Measurements from ENCODE around the gene TRIM25. TPM values are rescaled to one million over a fixed set of nuclear protein-coding genes. Genes with fewer than 3 reads are reported as not detected.

TRIM25 gene
- total RNA-seq, 1 experiment from 2014 or later = 36.4 TPM

- DNase-seq (ENCODE audit: low read depth) = no peak
Observed at GRCh38 chr17:56894859-56895455, 18.9 kb downstream of the TRIM25 start.

DNA sequence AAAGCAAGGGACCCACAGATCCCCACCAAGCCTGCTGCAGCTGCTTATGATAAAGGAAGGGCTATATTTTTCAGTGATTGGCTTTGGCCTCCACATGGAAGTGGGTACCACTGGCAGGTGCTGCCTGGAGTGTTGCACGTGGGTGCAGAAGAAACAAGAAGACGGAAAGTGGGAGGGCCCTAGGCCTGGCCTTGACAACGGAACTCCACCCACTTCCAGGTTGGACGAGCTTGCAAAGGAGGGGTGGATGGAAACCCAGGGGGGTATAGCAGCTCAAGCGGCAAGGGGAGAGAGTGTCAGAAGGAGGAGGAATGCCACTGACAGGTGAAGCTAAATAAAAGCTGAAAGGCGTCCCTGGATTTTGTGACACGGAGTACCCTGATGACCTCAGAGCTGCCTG lies 20.3 kb downstream of the TRIM25 start:
- DNase-seq (ENCODE audit: low read depth) = no peak

DNA sequence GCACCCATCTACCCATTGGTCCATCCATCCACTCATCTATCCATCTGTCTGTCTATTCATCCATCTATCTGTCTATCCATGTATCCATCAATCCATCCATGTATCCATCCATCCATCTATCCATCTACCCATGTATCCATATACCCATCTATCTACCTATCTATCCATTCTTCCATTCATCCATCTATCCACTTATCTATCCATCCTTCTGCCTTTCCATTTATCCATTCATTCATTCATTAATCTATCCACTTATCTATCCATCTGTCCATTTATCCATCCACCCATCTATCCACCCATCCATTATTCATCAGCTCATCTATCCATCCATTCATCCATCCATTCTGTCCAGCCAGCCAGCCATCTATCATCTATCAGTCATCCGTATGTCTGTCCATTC lies 21.5 kb downstream of the TRIM25 start:
- DNase-seq (ENCODE audit: low read depth) = no peak

- DNase-seq (ENCODE audit: low read depth) = no peak
Observed at GRCh38 chr17:56891751-56892150, 22.1 kb downstream of the TRIM25 start.

DNA sequence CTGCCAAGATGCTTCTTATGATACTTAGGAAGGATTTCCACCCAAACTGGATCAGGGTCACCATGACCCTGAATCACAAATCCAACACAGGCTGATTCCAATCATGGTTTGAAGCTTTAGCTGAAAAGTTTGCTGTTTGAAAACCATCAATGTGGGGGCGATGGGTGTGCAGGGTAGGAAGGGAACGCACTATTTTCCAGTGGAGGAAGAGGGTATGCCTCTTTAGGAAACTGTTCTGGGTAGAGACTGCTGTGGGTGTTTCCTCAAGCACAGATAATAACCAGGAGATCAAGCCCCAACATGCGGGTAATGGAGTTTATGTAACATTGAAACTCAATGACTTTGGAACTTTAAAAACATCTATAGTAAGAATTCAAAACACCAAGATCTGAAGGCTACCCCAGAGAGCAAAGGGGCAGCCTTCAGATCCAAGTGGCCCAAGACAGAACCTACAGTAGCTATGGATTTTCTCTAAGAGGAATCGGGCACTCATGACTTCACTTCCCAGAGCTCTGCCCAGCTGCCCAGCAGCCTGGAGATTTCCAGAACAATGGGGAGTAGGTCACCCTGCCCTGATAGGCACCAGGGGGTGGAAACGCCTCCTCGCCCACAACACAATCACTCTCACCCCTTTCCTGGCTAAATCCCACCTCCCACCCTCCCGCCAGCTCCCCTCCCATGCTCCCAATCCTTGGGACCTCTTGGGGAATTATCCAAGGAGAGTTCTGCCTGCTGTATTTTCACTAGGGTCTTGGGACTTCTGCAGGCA lies 22.8 kb downstream of the TRIM25 start:
- DNase-seq (ENCODE audit: low read depth) = no peak

DNA sequence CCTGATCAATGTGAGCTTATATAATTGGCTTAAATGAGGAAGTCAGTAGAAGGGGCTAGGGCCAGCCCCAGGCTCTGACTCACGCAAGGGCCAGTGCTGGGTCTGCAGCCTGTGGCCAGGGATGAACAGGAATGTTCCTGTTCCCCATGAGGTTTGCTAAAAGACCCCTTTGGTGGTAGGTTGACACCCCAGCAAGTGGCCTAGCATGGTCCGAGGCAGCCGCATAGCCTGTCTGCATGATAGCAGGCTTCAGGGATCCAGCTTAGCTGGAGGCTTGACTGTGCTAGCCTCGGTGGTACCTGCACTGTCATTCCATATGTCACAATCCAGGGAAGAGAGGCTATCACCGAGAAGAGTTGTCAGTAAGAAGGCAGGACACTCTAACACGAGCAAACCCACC lies 23.5 kb downstream of the TRIM25 start:
- DNase-seq (ENCODE audit: low read depth) = no peak

DNA sequence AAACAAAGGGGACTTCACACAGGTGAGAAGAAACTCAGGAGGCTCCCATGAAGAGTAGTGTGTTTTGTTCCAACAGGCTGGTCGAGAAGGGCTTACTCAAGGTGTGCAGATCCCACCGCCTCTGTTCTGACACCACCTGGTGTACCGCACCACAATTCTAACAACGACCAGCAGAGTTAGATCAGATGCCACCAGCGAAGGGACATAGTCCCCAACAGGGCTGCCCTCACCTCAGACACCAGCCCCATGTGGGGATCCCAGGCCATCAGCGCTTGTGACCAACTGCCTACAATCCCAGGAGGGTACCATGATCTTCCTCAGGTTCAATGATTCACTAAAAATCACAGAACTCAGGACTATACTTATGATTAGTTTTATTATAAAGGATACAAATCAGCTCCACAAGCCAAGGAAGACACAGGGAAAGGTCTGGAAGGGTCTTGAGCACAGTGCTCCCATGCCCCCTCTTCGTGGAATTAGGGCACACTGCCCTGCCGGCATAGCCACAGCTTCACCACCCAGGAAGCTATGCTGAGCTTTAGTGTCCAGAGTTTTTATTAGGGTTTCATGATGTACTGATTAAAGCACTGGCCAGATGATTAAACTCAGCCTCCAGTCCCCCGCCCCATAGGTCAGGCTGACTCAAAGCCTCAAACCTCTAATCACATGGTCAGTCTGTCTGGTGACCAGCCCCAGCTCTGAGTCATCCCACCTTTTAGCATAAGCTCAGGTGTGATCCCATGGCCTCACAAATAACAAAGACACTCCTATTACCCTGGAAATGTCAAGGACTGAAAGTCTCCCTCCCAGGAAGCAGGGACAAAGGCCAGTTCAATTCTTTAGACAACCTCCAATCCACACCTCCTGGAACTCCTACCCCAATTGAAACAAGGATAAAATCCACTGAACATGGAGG lies 26.0 kb downstream of the TRIM25 start:
- DNase-seq (ENCODE audit: low read depth) = peak; percentile 71

DNA sequence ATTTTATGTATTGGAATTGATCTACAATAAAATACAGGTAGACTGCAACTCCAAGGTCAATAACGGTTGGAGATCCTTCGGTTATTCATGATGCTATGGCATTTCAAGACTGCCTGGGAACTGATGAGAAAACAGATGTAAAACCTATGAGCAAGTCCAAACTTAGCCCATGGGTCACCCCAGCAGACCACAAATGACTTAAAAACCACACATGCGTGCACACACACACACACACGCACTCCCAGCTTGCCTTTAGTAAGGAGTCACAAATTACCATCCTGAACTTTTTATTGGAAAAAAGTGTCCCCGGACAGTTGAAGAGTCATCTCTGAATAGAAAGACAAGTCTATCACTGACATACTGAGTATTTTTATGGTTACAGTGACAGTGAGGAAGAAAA lies 26.7 kb downstream of the TRIM25 start:
- peak; percentile 24 for DNase-seq (ENCODE audit: low read depth)

DNA sequence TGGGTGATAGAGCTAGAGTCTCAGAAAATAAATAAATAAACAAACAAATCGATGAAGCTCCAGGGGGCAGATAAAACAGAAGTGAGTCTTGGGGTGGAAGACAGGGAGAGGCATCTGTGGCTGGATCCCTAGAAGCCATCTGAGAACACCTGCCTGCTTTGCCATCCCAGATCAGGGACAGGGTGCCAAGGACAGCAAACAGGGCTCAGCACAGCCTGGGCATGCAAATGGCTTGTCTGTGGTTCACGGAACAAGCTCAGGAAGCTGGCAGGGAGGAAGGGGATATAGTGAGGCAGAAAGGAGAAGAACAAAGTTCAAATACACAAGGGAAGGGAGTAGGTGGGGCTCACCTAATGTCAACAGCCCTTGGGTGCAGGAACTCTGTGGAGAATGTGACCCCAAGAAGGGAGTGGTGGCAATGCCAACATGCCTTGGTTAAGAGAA lies 27.5 kb downstream of the TRIM25 start:
- DNase-seq (ENCODE audit: low read depth) = no peak

- no peak for DNase-seq (ENCODE audit: low read depth)
Observed at GRCh38 chr17:56885312-56885657, 28.6 kb downstream of the TRIM25 start.

GRCh38 chr17:56884483-56885311 lies 29.2 kb downstream of the TRIM25 start:
- no peak for DNase-seq (ENCODE audit: low read depth)

- no peak for DNase-seq (ENCODE audit: low read depth)
Observed at GRCh38 chr17:56883616-56884015, 30.2 kb downstream of the TRIM25 start.

DNA sequence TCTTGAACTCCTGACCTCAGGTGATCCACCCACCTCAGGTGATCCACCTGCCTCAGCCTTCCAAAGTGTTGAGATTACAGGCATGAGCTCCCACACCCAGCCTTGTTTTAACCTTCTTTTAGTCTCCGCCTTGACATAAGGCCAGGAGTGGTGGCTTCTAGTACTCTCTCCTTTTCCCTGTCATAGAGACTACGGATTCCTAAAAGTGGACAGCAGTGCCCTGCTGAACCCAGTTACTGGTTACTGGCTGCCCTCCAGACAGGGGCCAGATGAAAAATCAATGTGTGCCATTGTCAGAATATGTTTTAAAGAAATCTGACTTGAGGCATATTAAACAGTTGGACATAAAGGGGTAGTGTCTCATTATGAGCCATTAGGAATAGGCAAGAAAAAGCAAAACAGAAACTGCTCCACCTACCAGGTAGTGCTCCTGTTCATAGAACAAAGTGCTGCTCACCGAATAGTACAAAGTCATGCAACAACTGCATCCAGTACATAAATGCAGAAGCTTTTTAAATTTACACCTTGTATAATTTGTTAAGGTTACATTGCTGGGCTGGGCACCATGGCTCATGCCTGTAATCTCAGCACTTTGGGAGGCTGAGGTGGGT lies 32.1 kb downstream of the TRIM25 start:
- no peak for DNase-seq (ENCODE audit: low read depth)

GRCh38 chr17:56880571-56880970 lies 33.3 kb downstream of the TRIM25 start:
- DNase-seq (ENCODE audit: low read depth) = no peak

GRCh38 chr17:56880133-56880532 lies 33.7 kb downstream of the TRIM25 start:
- no peak for DNase-seq (ENCODE audit: low read depth)

GRCh38 chr17:56879280-56879679 lies 34.6 kb downstream of the TRIM25 start:
- no peak for DNase-seq (ENCODE audit: low read depth)

- DNase-seq (ENCODE audit: low read depth) = no peak
Observed at GRCh38 chr17:56876766-56877179, 37.1 kb downstream of the TRIM25 start.

DNA sequence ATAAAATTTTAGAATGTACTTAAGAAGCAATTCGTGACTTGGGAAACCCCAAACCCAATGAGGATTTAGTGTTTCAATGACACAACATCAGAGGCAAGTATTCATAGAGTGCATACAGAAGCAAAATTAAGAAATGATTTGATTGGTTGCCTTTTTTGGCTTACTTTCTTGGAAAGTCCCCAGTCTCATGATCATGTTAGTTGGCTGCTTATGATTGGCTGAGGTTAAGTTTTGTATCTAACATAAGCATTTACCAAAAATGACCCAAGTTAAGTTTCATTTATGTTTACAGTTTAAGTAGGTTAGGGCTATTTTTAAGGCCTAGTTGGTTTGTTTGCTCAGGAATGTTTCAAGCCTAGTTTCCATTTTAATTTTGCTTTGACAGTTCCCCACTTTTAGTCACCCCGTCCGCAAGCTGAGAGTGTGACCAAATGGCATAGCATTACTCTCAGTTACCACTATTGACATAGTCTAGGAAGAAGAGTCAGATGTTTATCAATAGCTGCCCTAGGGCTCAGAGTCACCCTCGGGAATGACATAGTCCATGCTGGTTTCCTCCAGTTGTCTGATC lies 43.7 kb downstream of the TRIM25 start:
- no peak for DNase-seq (ENCODE audit: low read depth)

DNA sequence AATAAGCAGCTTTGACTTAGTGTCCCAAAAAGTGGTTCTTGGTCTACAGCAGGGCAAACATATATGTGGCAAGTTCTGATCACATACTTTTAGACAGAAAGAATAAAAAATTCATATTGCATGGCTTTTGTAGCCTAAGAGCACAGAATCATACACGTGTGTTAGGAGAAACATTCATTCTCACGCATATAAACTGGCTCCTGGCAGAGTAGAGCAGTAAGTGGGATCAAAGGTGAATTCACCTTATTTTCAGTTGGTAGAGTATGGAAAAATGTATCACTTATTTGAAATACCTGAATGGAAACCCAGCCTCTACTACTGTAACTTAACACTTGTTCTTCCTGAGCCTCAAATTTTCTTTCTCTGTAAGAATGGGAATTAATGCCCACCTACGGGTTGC lies 45.1 kb downstream of the TRIM25 start:
- no peak for DNase-seq (ENCODE audit: low read depth)

DNA sequence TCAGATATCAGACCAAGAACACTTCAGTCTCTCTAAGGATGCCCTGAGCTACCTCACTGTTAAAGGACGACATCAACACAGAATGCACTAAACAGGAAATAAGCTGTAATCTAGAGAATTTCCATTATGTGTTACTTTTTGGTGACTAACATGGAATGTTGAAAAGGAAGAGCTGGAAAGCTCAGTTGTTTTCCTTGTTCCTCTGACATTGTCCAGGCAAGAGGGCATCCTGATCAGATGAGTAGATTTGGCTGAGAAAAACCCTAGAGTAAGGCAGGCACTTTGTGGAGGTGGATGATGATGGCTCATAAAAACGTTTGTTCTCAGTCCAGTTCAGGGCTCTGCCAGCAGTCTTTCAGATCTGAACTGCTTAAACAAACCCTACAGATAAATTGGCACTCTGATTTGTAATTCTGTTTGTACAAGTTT lies 45.9 kb downstream of the TRIM25 start:
- DNase-seq (ENCODE audit: low read depth) = peak; percentile 49

GRCh38 chr17:56866496-56866895 lies 47.4 kb downstream of the TRIM25 start:
- DNase-seq (ENCODE audit: low read depth) = no peak
